ENCODE data around the gene NLN. TPM values are rescaled to one million over a fixed set of nuclear protein-coding genes. Genes with fewer than 3 reads are reported as not detected.

Gene NLN
- total RNA-seq, 2 experiments from 2014 or later = 1.4 to 2.5 TPM

- TF ChIP-seq, protein P1, sequence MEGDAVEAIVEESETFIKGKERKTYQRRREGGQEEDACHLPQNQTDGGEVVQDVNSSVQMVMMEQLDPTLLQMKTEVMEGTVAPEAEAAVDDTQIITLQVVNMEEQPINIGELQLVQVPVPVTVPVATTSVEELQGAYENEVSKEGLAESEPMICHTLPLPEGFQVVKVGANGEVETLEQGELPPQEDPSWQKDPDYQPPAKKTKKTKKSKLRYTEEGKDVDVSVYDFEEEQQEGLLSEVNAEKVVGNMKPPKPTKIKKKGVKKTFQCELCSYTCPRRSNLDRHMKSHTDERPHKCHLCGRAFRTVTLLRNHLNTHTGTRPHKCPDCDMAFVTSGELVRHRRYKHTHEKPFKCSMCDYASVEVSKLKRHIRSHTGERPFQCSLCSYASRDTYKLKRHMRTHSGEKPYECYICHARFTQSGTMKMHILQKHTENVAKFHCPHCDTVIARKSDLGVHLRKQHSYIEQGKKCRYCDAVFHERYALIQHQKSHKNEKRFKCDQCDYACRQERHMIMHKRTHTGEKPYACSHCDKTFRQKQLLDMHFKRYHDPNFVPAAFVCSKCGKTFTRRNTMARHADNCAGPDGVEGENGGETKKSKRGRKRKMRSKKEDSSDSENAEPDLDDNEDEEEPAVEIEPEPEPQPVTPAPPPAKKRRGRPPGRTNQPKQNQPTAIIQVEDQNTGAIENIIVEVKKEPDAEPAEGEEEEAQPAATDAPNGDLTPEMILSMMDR (IDR thresholded peaks at IDR 0.05) = no peak
- no peak overlapping the region for H3K4me3 ChIP-seq (ENCODE audit: low read length)
- DNase-seq (peak in 3 of 14 experiments; percentile 20 to 45 (median 44)), ATAC-seq (ENCODE audit: poor library complexity) (no peak)
- intact Hi-C loops (cut with DNase I, micrococcal nuclease) = no loop called here
- no peaks in the 10 kb centered on the region for H3K9me3 ChIP-seq (ENCODE audit: control insufficient read depth in 1 of 2, insufficient read depth in 1 of 2, low read length in 2 of 2)
- no peaks in the 10 kb centered on the region for H3K27me3 Mint-ChIP-seq
- peaks cover 14% of the 10 kb centered on the region for H3K4me1 Mint-ChIP-seq (ENCODE audit: low read depth)
- no peaks in the 10 kb centered on the region for H3K36me3 ChIP-seq (ENCODE audit: insufficient read depth, low read length)
- no peak overlapping the region for H3K27ac ChIP-seq (ENCODE audit: low read depth in 1 of 2, low read length in 2 of 2)
- H3K27me3 ChIP-seq (ENCODE audit: control insufficient read depth in 1 of 2, insufficient read depth in 2 of 2, low read length in 2 of 2) = no peaks in the 10 kb centered on the region
- no peak overlapping the region for H3K4me3 Mint-ChIP-seq
- POLR2A ChIA-PET = no interaction called here
- H3K27ac Mint-ChIP-seq = no peak overlapping the region
- no peaks in the 10 kb centered on the region for H3K4me1 ChIP-seq (ENCODE audit: insufficient read depth, low read length)
- no peaks in the 10 kb centered on the region for H3K36me3 Mint-ChIP-seq (ENCODE audit: low read depth)
- CTCF ChIA-PET = no interaction called here
- no peaks in the 10 kb centered on the region for H3K9me3 Mint-ChIP-seq
Observed at GRCh38 chr5:65825408-65826328, 103.7 kb downstream of the NLN start.

GRCh38 chr5:65828022-65828896, 106.3 kb downstream of the NLN start:
- Histone ChIP-seq H3K36me3 (ENCODE audit: insufficient read depth, low read length) (no peaks in the 10 kb centered on the region), H3K9me3 (ENCODE audit: control insufficient read depth in 1 of 2, insufficient read depth in 1 of 2, low read length in 2 of 2) (no peaks in the 10 kb centered on the region), H3K4me3 (ENCODE audit: low read length) (no peak overlapping the region), H3K27ac (ENCODE audit: low read depth in 1 of 2, low read length in 2 of 2) (no peak overlapping the region), H3K4me1 (ENCODE audit: insufficient read depth, low read length) (no peaks in the 10 kb centered on the region), H3K27me3 (ENCODE audit: control insufficient read depth in 1 of 2, insufficient read depth in 2 of 2, low read length in 2 of 2) (no peaks in the 10 kb centered on the region)
- DNase-seq (no peak), ATAC-seq (ENCODE audit: poor library complexity) (no peak)
- Mint-ChIP-seq H3K27ac (no peak overlapping the region), H3K4me1 (ENCODE audit: low read depth) (peaks cover 14% of the 10 kb centered on the region), H3K36me3 (ENCODE audit: low read depth) (no peaks in the 10 kb centered on the region), H3K4me3 (no peak overlapping the region), H3K27me3 (no peaks in the 10 kb centered on the region), H3K9me3 (no peaks in the 10 kb centered on the region)
- POLR2A ChIA-PET = no interaction called here
- TF ChIP-seq, protein P1 (IDR thresholded peaks at IDR 0.05) = no peak
- intact Hi-C loops (cut with DNase I, micrococcal nuclease) = no loop called here
- CTCF ChIA-PET = no interaction called here

- Histone ChIP-seq H3K4me1 (ENCODE audit: insufficient read depth, low read length) (no peaks in the 10 kb centered on the region), H3K9me3 (ENCODE audit: control insufficient read depth in 1 of 2, insufficient read depth in 1 of 2, low read length in 2 of 2) (no peaks in the 10 kb centered on the region), H3K27ac (ENCODE audit: low read depth in 1 of 2, low read length in 2 of 2) (no peak overlapping the region), H3K4me3 (ENCODE audit: low read length) (no peak overlapping the region), H3K27me3 (ENCODE audit: control insufficient read depth in 1 of 2, insufficient read depth in 2 of 2, low read length in 2 of 2) (no peaks in the 10 kb centered on the region), H3K36me3 (ENCODE audit: insufficient read depth, low read length) (no peaks in the 10 kb centered on the region)
- H3K4me1 Mint-ChIP-seq (ENCODE audit: low read depth) = peaks cover 7% of the 10 kb centered on the region
- no peaks in the 10 kb centered on the region for H3K9me3 Mint-ChIP-seq
- no peak overlapping the region for H3K27ac Mint-ChIP-seq
- CTCF ChIA-PET = no interaction called here
- no peak overlapping the region for H3K4me3 Mint-ChIP-seq
- ATAC-seq (ENCODE audit: poor library complexity) (no peak), DNase-seq (no peak)
- TF ChIP-seq, protein P1 (IDR thresholded peaks at IDR 0.05) = no peak
- intact Hi-C loops (cut with DNase I, micrococcal nuclease) = no loop called here
- no peaks in the 10 kb centered on the region for H3K36me3 Mint-ChIP-seq (ENCODE audit: low read depth)
- no peaks in the 10 kb centered on the region for H3K27me3 Mint-ChIP-seq
- POLR2A ChIA-PET = interaction anchor here (1.0 kb wide), 1 partner anchor 94 kb away, joined by 3 read pairs; no protein-coding TSS in a partner anchor
Observed at GRCh38 chr5:65830856-65831255, 108.9 kb downstream of the NLN start.

All from CD4-positive, alpha-beta T cell (primary cell).